Natural killer cell (primary cell): ENCODE results near the gene ANXA2. TPM values are rescaled to one million over a fixed set of nuclear protein-coding genes. Genes with fewer than 3 reads are reported as not detected.

Source experiments
- ATAC-seq, 3 donors: fragments of 150-1000 bp in 2 of 3; fragments of 200-7000 bp in 1 of 3; cut with Tn5 transposase; 1 replicate in 1 of 3; 2 replicates in 2 of 3; pipeline ENCODE4 v1.10.0; 2021; ENCODE audit warnings: mild to moderate bottlenecking in 2 of 3, moderate library complexity in 2 of 3
- DNase-seq, 2 donors: peaks; one replicate each; pipeline versions ENCODE4 v3.0.0 to v3.0.0-alpha.2; 2013 to 2021; ENCODE audit warnings: mixed read lengths in 1 of 2
- H3K27ac ChIP-seq: one replicate; pipeline ENCODE4 v1.5.1; 2013; ENCODE audit warnings: mild to moderate bottlenecking, low read length
- H3K27me3 ChIP-seq: one replicate; pipeline ENCODE4 v1.6.1; 2013; ENCODE audit warnings: low read length; ENCODE audit not compliant: control insufficient read depth, insufficient read depth
- H3K36me3 ChIP-seq: one replicate; pipeline ENCODE4 v1.6.1; 2013; ENCODE audit warnings: low read length; ENCODE audit not compliant: control insufficient read depth, insufficient read depth
- H3K4me1 ChIP-seq: one replicate; pipeline ENCODE4 v1.6.1; 2013; ENCODE audit warnings: low read length; ENCODE audit not compliant: control insufficient read depth, insufficient read depth
- H3K4me3 ChIP-seq: one replicate; pipeline ENCODE4 v1.5.1; 2013; ENCODE audit warnings: low read length
- H3K9me3 ChIP-seq: one replicate; pipeline ENCODE4 v1.6.1; 2013; ENCODE audit warnings: low read length; ENCODE audit not compliant: control insufficient read depth, insufficient read depth
- H3K27ac Mint-ChIP-seq, 2 donors: one replicate each; pipeline ENCODE4 v1.8.0; 2022; ENCODE audit warnings: mild to moderate bottlenecking in 2 of 2, mixed read lengths in 2 of 2, moderate library complexity in 1 of 2
- H3K27me3 Mint-ChIP-seq, 2 donors: one replicate each; pipeline ENCODE4 v1.8.0; 2022; ENCODE audit warnings: low read depth in 2 of 2, mixed read lengths in 2 of 2
- H3K36me3 Mint-ChIP-seq: one replicate; pipeline ENCODE4 v1.8.0; 2022; ENCODE audit warnings: mixed read lengths
- H3K4me1 Mint-ChIP-seq, 2 donors: one replicate each; pipeline ENCODE4 v1.8.0; 2022; ENCODE audit warnings: mixed read lengths in 2 of 2
- H3K4me3 Mint-ChIP-seq: one replicate; pipeline ENCODE4 v1.8.0; 2022; ENCODE audit warnings: mild to moderate bottlenecking, moderate library complexity, mixed read lengths
- H3K9me3 Mint-ChIP-seq, 2 donors: one replicate each; pipeline ENCODE4 v1.8.0; 2022; ENCODE audit warnings: mixed read lengths in 2 of 2
- CTCF ChIP-seq: fragments of 200-600 bp; IDR thresholded peaks from one replicate; pipeline ENCODE4 v1.8.0; 2022; ENCODE audit warnings: antibody characterized with exemption
- WGBS: methylation state at CpG from one replicate; pipeline ENCODE4 v1.1.7; 2013; ENCODE audit warnings: missing lambda C conversion rate; ENCODE audit not compliant: insufficient coverage; 5-methylcytosine and 5-hydroxymethylcytosine counted together
- intact Hi-C: fragments of 100-400 bp; cut with micrococcal nuclease; formaldehyde crosslinking; loops from one replicate; pipeline ENCODE4 v1.14.2; 2022
- total RNA-seq, 4 donors: library from RNA; stranded (reverse); fragments of 120-200 nt in 1 of 4; gene quantifications; one replicate each; pipeline versions ENCODE4 v1.2.3 to v1.2.4, GENCODE V29; 2013 to 2022

The ANXA2 gene
- total RNA-seq, 3 donors from 2014 or later (not counting 1 experiment from before 2014, with no cell fraction given), result 132 to 230 (median 155) TPM

DNA sequence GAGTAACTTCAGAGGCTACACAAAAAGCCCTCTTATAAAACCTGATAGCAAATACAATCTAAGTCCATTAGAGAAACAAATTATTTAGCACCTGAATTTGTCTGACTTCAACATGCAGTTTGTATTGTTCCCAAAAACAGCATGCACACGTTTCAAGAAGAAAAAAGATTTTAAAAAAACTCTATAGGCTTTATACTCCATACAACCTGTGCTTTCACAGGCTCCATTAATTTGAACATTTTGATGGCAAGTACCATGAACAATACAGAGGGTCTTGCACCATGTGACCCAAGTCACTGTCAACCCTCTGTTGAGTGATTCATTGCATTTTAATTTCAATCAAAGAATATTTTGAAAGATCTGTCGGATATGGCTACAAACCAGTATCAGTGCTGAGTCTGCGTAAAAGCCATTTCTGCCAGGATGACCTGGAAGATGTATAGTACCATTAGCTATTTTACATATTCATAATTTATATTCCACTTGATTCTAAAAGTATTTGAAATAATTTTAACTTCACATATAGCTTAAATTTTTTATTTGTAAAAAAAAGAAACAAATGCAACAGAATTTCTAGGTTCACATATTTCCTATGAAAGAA lies 13.2 kb downstream of the ANXA2 start:
- H3K4me3 Mint-ChIP-seq, result no peak overlapping the region
- H3K27me3 Mint-ChIP-seq, result no peaks in the 10 kb centered on the region
- Histone ChIP-seq H3K27me3 (no peaks in the 10 kb centered on the region), H3K9me3 (no peaks in the 10 kb centered on the region), H3K27ac (no peak overlapping the region), H3K4me1 (peaks cover 15% of the 10 kb centered on the region), H3K36me3 (peaks cover 21% of the 10 kb centered on the region), H3K4me3 (no peak overlapping the region)
- intact Hi-C loops, result no loop called here
- peaks cover 6% of the 10 kb centered on the region for H3K36me3 Mint-ChIP-seq
- H3K4me1 Mint-ChIP-seq, result peaks cover 36 to 46% of the 10 kb centered on the region in 2 donors
- H3K9me3 Mint-ChIP-seq, result no peaks in the 10 kb centered on the region
- no peak for DNase-seq
- ATAC-seq, result no peak
- H3K27ac Mint-ChIP-seq, result no peak overlapping the region
- whole genome bisulfite sequencing, result 83% methylated on average over 1 of the region's 3 CpGs
- no peak for TF ChIP-seq CTCF

DNA sequence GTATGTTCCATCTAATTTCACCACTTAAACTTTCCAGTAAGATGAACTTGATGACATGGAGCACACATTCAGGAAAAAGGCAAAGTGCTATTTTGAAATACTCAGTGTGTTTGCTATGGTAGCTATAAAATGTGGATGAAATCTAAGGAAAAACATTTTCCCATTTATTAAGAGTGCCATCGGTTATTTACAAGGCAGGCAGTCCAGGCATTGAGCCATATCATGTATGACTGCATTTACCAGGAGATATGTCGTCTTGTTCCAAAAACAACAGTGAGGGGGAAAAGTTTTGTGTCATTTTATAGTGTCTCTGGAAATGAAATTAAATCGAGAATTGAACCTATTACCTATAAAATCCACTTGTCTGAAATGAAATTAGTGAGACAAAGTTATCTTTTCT lies 13.7 kb downstream of the ANXA2 start:
- Histone ChIP-seq H3K27me3 (no peaks in the 10 kb centered on the region), H3K27ac (no peak overlapping the region), H3K4me3 (no peak overlapping the region), H3K9me3 (no peaks in the 10 kb centered on the region), H3K36me3 (peaks cover 26% of the 10 kb centered on the region), H3K4me1 (peaks cover 9% of the 10 kb centered on the region)
- WGBS, result 100% methylated on average over 2 of the region's 3 CpGs
- Mint-ChIP-seq H3K9me3 (no peaks in the 10 kb centered on the region), H3K27me3 (no peaks in the 10 kb centered on the region), H3K4me1 (peaks cover 31 to 41% of the 10 kb centered on the region in 2 donors), H3K27ac (no peak overlapping the region), H3K36me3 (peaks cover 6% of the 10 kb centered on the region), H3K4me3 (no peak overlapping the region)
- ATAC-seq, result no peak
- DNase-seq, result no peak
- intact Hi-C loops, result no loop called here
- no peak for TF ChIP-seq CTCF

DNA sequence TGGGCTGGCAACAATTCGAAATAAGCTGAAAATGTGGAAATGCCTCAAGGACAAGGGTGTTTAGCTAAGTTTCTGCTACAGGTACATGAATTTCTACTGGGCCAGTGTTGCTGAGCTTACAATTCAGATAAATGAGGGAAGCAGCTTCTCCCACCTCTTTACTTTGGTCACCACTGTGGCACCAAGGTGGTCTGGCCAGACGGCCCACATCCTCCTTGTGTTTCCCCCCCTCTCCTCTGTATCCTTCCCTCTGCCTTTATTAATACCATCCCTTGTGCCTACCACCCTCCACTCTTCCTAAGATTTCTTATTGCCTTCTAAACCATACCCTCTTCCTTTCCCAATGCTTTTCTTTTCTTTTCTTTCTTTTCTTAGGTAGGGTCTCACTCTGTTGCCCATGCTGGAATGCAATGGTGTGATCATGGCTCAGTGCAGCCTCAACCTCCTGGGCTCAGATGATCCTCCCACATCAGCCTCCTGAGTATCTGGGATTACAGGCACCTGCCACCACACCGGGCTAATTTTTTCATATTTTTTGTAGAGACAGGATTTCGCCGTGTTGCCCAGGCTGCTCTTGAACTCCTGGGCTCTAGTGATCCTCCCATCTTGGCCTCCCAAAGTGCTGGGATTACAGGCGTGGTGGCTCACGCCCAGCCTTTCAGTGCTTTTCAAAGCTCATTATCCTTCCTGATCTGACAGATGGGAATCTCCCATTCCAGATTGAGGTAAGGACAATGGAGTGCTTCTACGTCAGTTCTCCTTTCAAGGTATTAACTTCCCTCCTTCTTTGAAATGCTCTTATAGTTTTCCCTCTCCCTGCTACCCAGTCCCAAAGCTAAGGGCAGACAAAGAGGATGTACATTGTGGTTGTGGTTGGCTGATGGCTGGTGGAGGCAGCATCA lies 14.8 kb downstream of the ANXA2 start:
- intact Hi-C loops, result no loop called here
- Mint-ChIP-seq H3K4me3 (no peak overlapping the region), H3K27me3 (no peaks in the 10 kb centered on the region), H3K9me3 (no peaks in the 10 kb centered on the region), H3K27ac (peak overlapping the region in 1 of 2 donors; percentile 33), H3K36me3 (peaks cover 6% of the 10 kb centered on the region), H3K4me1 (peaks cover 23 to 32% of the 10 kb centered on the region in 2 donors)
- DNase-seq (no peak), ATAC-seq (no peak)
- Histone ChIP-seq H3K27me3 (no peaks in the 10 kb centered on the region), H3K9me3 (no peaks in the 10 kb centered on the region), H3K4me1 (no peaks in the 10 kb centered on the region), H3K4me3 (no peak overlapping the region), H3K36me3 (peaks cover 26% of the 10 kb centered on the region), H3K27ac (no peak overlapping the region)
- 93% methylated on average over 8 of the region's 8 CpGs for WGBS
- no peak for TF ChIP-seq CTCF
